Measurements from ENCODE around the gene CDX1. TPM values are rescaled to one million over a fixed set of nuclear protein-coding genes. Genes with fewer than 3 reads are reported as not detected.

CDX1 gene
- total RNA-seq, 4 donors from 2014 or later, result not detected

GRCh38 chr5:150142185-150142958 is 24.2 kb upstream of the CDX1 start:
- H3K4me3 ChIP-seq, result no peak overlapping the region
- peak overlapping the region; percentile 65 to 94 (median 89) for H3K27ac ChIP-seq
- H3K36me3 ChIP-seq, result no peaks in the 10 kb centered on the region
- H3K9me3 ChIP-seq, result no peaks in the 10 kb centered on the region
- peaks cover 13 to 100% (median 74%) of the 10 kb centered on the region in 3 donors for H3K4me1 ChIP-seq
- no peak for TF ChIP-seq CTCF (IDR thresholded peaks at IDR 0.05)
- TF ChIP-seq POLR2A (IDR thresholded peaks at IDR 0.05), result peak in 1 of 4 donors; percentile 18
- intact Hi-C loops (cut with DNase I), result no loop called here
- WGBS, 2 donors, result 69 to 74% methylated on average over 13 to 14 of the region's 14 CpGs
- no peak for DNase-seq
- H3K27me3 ChIP-seq, result peaks cover 0 to 13% (median 0%) of the 10 kb centered on the region in 4 donors

GRCh38 chr5:150142959-150143349 is 23.6 kb upstream of the CDX1 start:
- peaks cover 9 to 100% (median 69%) of the 10 kb centered on the region in 3 donors for H3K4me1 ChIP-seq
- no peak for DNase-seq
- TF ChIP-seq POLR2A (IDR thresholded peaks at IDR 0.05) (no peak), CTCF (IDR thresholded peaks at IDR 0.05) (no peak)
- H3K9me3 ChIP-seq, result no peaks in the 10 kb centered on the region
- WGBS, 2 donors, result 42 to 53% methylated on average over 4 of the region's 4 CpGs
- no peaks in the 10 kb centered on the region for H3K36me3 ChIP-seq
- H3K4me3 ChIP-seq, result peak overlapping the region in 1 of 4 donors; percentile 47
- peaks cover 0 to 9% (median 0%) of the 10 kb centered on the region in 4 donors for H3K27me3 ChIP-seq
- intact Hi-C loops (cut with DNase I), result no loop called here
- H3K27ac ChIP-seq, result peak overlapping the region; percentile 65 to 94 (median 89)

GRCh38 chr5:150143350-150144245 is 23.0 kb upstream of the CDX1 start:
- 53 to 82% methylated on average over 13 to 16 of the region's 20 CpGs for WGBS, 2 donors
- TF ChIP-seq CTCF (IDR thresholded peaks at IDR 0.05) (no peak), POLR2A (IDR thresholded peaks at IDR 0.05) (no peak)
- Histone ChIP-seq H3K4me3 (peak overlapping the region in 3 of 4 donors; percentile 10 to 47 (median 16)), H3K27me3 (peaks cover 0 to 7% (median 0%) of the 10 kb centered on the region in 4 donors), H3K4me1 (peaks cover 9 to 100% (median 65%) of the 10 kb centered on the region in 3 donors), H3K27ac (peak overlapping the region; percentile 65 to 94 (median 89)), H3K9me3 (no peaks in the 10 kb centered on the region), H3K36me3 (no peaks in the 10 kb centered on the region)
- no peak for DNase-seq
- intact Hi-C loops (cut with DNase I), result no loop called here

GRCh38 chr5:150144246-150144801 is 22.3 kb upstream of the CDX1 start:
- Histone ChIP-seq H3K36me3 (no peaks in the 10 kb centered on the region), H3K4me1 (peaks cover 9 to 100% (median 60%) of the 10 kb centered on the region in 3 donors), H3K27ac (peak overlapping the region; percentile 65 to 94 (median 89)), H3K27me3 (no peaks in the 10 kb centered on the region), H3K9me3 (no peaks in the 10 kb centered on the region), H3K4me3 (peak overlapping the region in 3 of 4 donors; percentile 10 to 47 (median 16))
- intact Hi-C loops (cut with DNase I), result no loop called here
- TF ChIP-seq POLR2A (IDR thresholded peaks at IDR 0.05), result no peak
- no peak for TF ChIP-seq CTCF (IDR thresholded peaks at IDR 0.05)
- DNase-seq, result no peak
- 52 to 56% methylated on average over 5 to 6 of the region's 14 CpGs for WGBS, 2 donors
